ENCODE data around the gene VPS39.

VPS39 gene

GRCh38 chr15:42149493-42150218 lies 58.4 kb downstream of the VPS39 start:
- H3K9me3 ChIP-seq (ENCODE audit: insufficient read depth, low read depth, low read length) = no peaks in the 10 kb centered on the region
- no peaks in the 10 kb centered on the region for H3K4me1 ChIP-seq (ENCODE audit: insufficient read depth, low read length)
- H3K27me3 ChIP-seq (ENCODE audit: insufficient read depth, low read length) = no peaks in the 10 kb centered on the region
- H3K9ac ChIP-seq (ENCODE audit: low read depth, low read length) = no peak overlapping the region
- H3K36me3 ChIP-seq (ENCODE audit: insufficient read depth, low read depth, low read length) = no peaks in the 10 kb centered on the region
- H3K4me3 ChIP-seq (ENCODE audit: low read length) = no peak overlapping the region
- no peak overlapping the region for H3K27ac ChIP-seq (ENCODE audit: low read length)

- no peak overlapping the region for H3K9ac ChIP-seq (ENCODE audit: low read depth, low read length)
- H3K27ac ChIP-seq (ENCODE audit: low read length) = no peak overlapping the region
- no peak overlapping the region for H3K4me3 ChIP-seq (ENCODE audit: low read length)
- no peaks in the 10 kb centered on the region for H3K9me3 ChIP-seq (ENCODE audit: insufficient read depth, low read depth, low read length)
- no peaks in the 10 kb centered on the region for H3K4me1 ChIP-seq (ENCODE audit: insufficient read depth, low read length)
- no peaks in the 10 kb centered on the region for H3K27me3 ChIP-seq (ENCODE audit: insufficient read depth, low read length)
- no peaks in the 10 kb centered on the region for H3K36me3 ChIP-seq (ENCODE audit: insufficient read depth, low read depth, low read length)
These were observed 59.2 kb downstream of the VPS39 start for GRCh38 chr15:42148808-42149492.

DNA sequence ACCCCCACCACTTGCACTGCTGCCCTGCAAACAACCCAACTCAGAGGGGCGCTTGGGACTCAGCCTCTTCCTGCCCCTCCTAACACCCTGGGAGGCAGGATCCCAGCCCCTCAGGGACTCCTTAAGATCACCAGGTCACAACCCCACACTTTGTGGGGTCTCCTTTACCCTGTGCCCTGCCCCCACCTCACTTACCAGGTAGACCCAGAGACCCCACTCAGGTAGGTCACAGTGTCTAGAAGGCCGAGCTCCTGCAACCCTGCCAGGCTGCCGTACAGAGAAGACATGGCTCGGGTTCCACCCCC lies 60.7 kb downstream of the VPS39 start:
- Histone ChIP-seq H3K4me3 (ENCODE audit: low read length) (no peak overlapping the region), H3K27ac (ENCODE audit: low read length) (no peak overlapping the region), H3K9ac (ENCODE audit: low read depth, low read length) (no peak overlapping the region), H3K4me1 (ENCODE audit: insufficient read depth, low read length) (no peaks in the 10 kb centered on the region), H3K36me3 (ENCODE audit: insufficient read depth, low read depth, low read length) (no peaks in the 10 kb centered on the region), H3K27me3 (ENCODE audit: insufficient read depth, low read length) (no peaks in the 10 kb centered on the region), H3K9me3 (ENCODE audit: insufficient read depth, low read depth, low read length) (no peaks in the 10 kb centered on the region)

DNA sequence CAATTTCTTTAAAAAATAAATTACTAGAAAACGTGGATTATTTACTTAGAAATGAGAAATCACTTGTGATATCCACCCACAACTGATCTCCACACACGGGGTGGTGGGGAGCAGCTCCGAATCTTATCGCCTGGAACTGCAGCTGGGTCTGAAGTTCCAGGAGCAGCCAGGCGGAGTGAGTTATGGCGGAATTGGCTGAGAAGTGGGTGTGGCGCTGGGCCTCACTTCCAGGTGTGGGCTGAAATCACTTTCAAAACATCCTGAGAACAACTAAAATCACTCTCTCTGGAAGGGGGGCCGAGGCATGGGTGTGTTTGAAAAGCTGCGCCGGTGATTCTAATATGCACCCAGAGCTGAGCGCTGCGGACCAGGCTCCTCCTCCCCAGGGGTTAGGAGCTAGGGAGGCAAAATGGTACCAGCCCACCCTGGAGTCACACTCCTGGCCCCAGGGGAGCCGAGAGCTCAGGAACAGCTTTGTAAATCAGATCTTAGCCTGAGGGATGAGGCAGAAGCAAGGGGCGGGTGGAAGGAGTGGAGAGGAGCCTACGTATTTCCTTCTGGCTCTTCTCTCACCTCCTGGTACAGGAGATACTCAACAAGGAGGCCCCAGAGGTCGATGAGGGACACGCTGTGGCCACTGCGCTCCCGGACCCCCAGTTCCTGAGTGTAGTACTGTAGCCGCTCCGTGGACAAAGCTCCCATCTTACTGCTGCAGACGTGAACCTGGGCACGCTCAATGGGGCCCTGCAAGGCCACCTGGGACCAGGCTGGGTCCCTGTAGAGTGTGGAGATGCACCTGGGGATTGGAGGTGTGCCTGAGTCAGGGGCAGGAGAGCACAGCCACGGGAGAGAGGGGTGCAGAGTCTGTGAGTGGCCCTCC lies 61.3 kb downstream of the VPS39 start:
- H3K9me3 ChIP-seq (ENCODE audit: insufficient read depth, low read depth, low read length) = no peaks in the 10 kb centered on the region
- H3K27ac ChIP-seq (ENCODE audit: low read length) = no peak overlapping the region
- H3K36me3 ChIP-seq (ENCODE audit: insufficient read depth, low read depth, low read length) = no peaks in the 10 kb centered on the region
- H3K4me1 ChIP-seq (ENCODE audit: insufficient read depth, low read length) = no peaks in the 10 kb centered on the region
- no peaks in the 10 kb centered on the region for H3K27me3 ChIP-seq (ENCODE audit: insufficient read depth, low read length)
- H3K4me3 ChIP-seq (ENCODE audit: low read length) = no peak overlapping the region
- no peak overlapping the region for H3K9ac ChIP-seq (ENCODE audit: low read depth, low read length)

GRCh38 chr15:42145546-42146455 lies 62.3 kb downstream of the VPS39 start:
- Histone ChIP-seq H3K9ac (ENCODE audit: low read depth, low read length) (no peak overlapping the region), H3K27me3 (ENCODE audit: insufficient read depth, low read length) (no peaks in the 10 kb centered on the region), H3K36me3 (ENCODE audit: insufficient read depth, low read depth, low read length) (no peaks in the 10 kb centered on the region)

GRCh38 chr15:42144841-42145375 lies 63.2 kb downstream of the VPS39 start:
- no peaks in the 10 kb centered on the region for H3K4me1 ChIP-seq (ENCODE audit: insufficient read depth, low read length)
- H3K9ac ChIP-seq (ENCODE audit: low read depth, low read length) = no peak overlapping the region
- no peaks in the 10 kb centered on the region for H3K27me3 ChIP-seq (ENCODE audit: insufficient read depth, low read length)
- H3K4me3 ChIP-seq (ENCODE audit: low read length) = no peak overlapping the region
- no peak overlapping the region for H3K27ac ChIP-seq (ENCODE audit: low read length)
- H3K9me3 ChIP-seq (ENCODE audit: insufficient read depth, low read depth, low read length) = no peaks in the 10 kb centered on the region
- H3K36me3 ChIP-seq (ENCODE audit: insufficient read depth, low read depth, low read length) = no peaks in the 10 kb centered on the region

More at GRCh38 chr15:42145546-42146455, 62.3 kb downstream of the VPS39 start:
- Histone ChIP-seq H3K4me1 (ENCODE audit: insufficient read depth, low read length) (no peaks in the 10 kb centered on the region), H3K9me3 (ENCODE audit: insufficient read depth, low read depth, low read length) (no peaks in the 10 kb centered on the region), H3K4me3 (ENCODE audit: low read length) (no peak overlapping the region), H3K27ac (ENCODE audit: low read length) (no peak overlapping the region)

DNA sequence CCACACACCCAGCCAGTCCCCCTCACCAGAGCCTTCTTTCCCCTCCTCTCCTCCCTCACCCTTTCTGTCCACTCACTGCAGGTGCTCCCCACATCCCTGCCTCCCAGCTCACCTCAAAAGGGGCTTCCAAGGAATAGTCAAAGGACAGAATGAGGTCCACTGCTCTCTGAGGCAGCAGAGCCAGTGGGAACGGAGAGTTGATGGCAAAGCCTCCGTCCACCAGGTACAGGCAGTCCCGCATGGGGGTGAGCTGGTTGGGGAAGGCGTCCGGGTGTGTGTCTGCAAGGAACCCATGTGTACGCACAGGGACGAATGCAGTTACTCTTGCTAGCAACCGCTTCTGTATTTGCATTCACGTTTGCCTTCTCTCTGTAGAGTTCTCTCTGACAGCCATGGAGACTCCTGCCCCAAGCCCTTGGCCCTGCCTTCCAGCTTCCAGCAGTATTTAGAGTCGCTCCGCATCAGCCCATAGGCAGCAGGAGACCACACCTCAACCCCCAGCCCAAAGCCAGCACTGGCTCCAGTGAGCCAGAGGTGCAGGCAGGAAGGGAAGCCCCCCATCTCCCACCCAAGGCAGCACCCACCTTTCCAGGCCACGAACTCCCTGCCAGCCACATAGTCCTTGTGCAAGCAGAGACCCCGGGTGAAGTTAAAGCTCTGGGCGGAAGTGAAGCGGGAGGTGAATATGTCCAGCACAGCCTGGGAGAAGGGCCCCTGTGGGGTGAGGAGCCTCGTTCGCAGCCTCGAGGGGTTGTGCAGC lies 64.1 kb downstream of the VPS39 start:
- no peaks in the 10 kb centered on the region for H3K4me1 ChIP-seq (ENCODE audit: insufficient read depth, low read length)
- no peak overlapping the region for H3K27ac ChIP-seq (ENCODE audit: low read length)
- no peak overlapping the region for H3K9ac ChIP-seq (ENCODE audit: low read depth, low read length)
- no peaks in the 10 kb centered on the region for H3K36me3 ChIP-seq (ENCODE audit: insufficient read depth, low read depth, low read length)
- 0 out of 2 replicates have a peak, but pooled peaks cover 5% of the 10 kb centered on the region for H3K9me3 ChIP-seq (ENCODE audit: insufficient read depth, low read depth, low read length)
- H3K27me3 ChIP-seq (ENCODE audit: insufficient read depth, low read length) = no peaks in the 10 kb centered on the region
- no peak overlapping the region for H3K4me3 ChIP-seq (ENCODE audit: low read length)

DNA sequence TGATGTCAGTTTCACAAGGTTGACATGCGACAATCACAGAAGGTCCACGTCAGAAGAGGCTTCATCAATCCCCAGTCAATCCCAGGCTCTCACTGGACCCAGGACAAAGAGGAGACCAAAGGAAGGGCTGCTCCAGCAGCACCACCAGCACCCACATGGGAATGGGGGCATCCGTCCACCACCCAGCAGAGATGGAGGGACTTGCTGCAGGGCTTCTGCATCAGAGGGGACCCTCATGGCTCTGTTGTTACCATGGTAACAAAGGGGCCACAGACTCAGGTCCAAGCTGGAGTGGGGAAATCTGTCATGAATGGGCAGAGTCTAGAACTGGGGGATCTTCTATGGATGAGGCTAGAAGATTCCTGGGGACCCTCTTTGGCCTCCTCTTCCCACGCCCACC lies 64.7 kb downstream of the VPS39 start:
- Histone ChIP-seq H3K4me3 (ENCODE audit: low read length) (no peak overlapping the region), H3K9ac (ENCODE audit: low read depth, low read length) (no peak overlapping the region), H3K4me1 (ENCODE audit: insufficient read depth, low read length) (no peaks in the 10 kb centered on the region), H3K36me3 (ENCODE audit: insufficient read depth, low read depth, low read length) (no peaks in the 10 kb centered on the region), H3K27me3 (ENCODE audit: insufficient read depth, low read length) (no peaks in the 10 kb centered on the region), H3K9me3 (ENCODE audit: insufficient read depth, low read depth, low read length) (0 out of 2 replicates have a peak, but pooled peaks cover 5% of the 10 kb centered on the region), H3K27ac (ENCODE audit: low read length) (no peak overlapping the region)

DNA sequence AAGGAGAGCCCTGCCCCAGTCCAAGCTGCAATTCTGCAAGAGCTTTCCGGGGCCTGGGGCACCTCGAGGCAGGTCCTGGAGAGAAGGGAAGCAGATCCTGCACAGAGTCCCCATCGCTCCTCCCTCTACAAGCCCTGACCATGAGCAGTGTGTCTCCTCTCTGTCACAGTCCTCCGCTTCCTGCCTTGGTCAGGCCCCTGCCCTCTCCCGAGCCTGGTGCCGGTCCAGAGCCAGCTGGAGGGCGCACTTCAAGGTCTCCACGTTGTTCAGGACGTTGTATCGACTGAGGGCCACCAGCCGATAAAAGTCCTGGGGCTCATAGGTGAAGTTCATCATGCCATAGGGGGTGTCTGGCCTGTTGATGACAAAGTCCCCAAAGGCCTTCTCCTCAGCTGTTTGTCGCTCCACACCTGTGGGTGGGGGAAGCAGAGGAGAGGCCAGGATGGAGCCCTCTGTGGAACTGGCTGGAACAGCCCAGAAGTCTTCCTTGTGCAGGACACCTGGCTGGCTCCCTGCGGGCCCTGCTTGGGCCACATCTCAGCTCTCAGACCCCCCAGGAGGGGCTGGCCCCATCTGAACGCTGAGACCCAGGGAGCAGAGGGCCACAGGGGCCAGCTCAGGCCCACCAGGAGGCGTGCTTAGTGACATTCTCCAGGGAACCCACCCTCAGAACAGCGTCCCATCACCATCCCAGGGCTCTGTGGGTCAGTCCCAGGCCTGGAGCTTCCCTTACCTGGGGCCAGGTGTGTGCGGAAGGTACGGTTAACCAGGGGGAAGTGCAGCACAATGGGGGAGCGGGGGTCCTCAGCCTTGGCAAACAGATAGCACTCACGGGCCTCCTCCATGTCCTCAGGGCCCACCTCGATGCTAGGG lies 66.1 kb downstream of the VPS39 start:
- no peak overlapping the region for H3K27ac ChIP-seq (ENCODE audit: low read length)
- H3K4me3 ChIP-seq (ENCODE audit: low read length) = no peak overlapping the region
- H3K9ac ChIP-seq (ENCODE audit: low read depth, low read length) = no peak overlapping the region
- H3K9me3 ChIP-seq (ENCODE audit: insufficient read depth, low read depth, low read length) = 0 out of 2 replicates have a peak, but pooled peaks cover 5% of the 10 kb centered on the region
- H3K27me3 ChIP-seq (ENCODE audit: insufficient read depth, low read length) = no peaks in the 10 kb centered on the region
- H3K4me1 ChIP-seq (ENCODE audit: insufficient read depth, low read length) = no peaks in the 10 kb centered on the region
- no peaks in the 10 kb centered on the region for H3K36me3 ChIP-seq (ENCODE audit: insufficient read depth, low read depth, low read length)

GRCh38 chr15:42141246-42141645 lies 66.9 kb downstream of the VPS39 start:
- no peak overlapping the region for H3K9ac ChIP-seq (ENCODE audit: low read depth, low read length)
- H3K27me3 ChIP-seq (ENCODE audit: insufficient read depth, low read length) = no peaks in the 10 kb centered on the region
- 0 out of 2 replicates have a peak, but pooled peaks cover 5% of the 10 kb centered on the region for H3K9me3 ChIP-seq (ENCODE audit: insufficient read depth, low read depth, low read length)
- H3K36me3 ChIP-seq (ENCODE audit: insufficient read depth, low read depth, low read length) = no peaks in the 10 kb centered on the region
- no peak overlapping the region for H3K4me3 ChIP-seq (ENCODE audit: low read length)
- no peaks in the 10 kb centered on the region for H3K4me1 ChIP-seq (ENCODE audit: insufficient read depth, low read length)
- no peak overlapping the region for H3K27ac ChIP-seq (ENCODE audit: low read length)

Data from iPS-20b (cell line).